H4 (cell line): ENCODE data around the gene ALG1L2. TPM values are rescaled to one million over a fixed set of nuclear protein-coding genes. Genes with fewer than 3 reads are reported as not detected.
"Not testable (repeated sequence)": the region's sequence is repeated elsewhere in the genome, so short reads cannot be mapped to it uniquely, and the experiment has no call there.

Experiments
- DNase-seq: peaks from one replicate; pipeline ENCODE4 v3.0.0-alpha.2; 2015; ENCODE audit warnings: low spot score
- total RNA-seq: library from RNA; depleted of rRNA; stranded (reverse); fragments of >200 nt; shearing (Covaris generic); gene quantifications from 2 replicates; pipeline ENCODE4 v1.2.3, GENCODE V29; 2014; rRNA removed

Gene ALG1L2
- not detected in 2 replicates for total RNA-seq

DNA sequence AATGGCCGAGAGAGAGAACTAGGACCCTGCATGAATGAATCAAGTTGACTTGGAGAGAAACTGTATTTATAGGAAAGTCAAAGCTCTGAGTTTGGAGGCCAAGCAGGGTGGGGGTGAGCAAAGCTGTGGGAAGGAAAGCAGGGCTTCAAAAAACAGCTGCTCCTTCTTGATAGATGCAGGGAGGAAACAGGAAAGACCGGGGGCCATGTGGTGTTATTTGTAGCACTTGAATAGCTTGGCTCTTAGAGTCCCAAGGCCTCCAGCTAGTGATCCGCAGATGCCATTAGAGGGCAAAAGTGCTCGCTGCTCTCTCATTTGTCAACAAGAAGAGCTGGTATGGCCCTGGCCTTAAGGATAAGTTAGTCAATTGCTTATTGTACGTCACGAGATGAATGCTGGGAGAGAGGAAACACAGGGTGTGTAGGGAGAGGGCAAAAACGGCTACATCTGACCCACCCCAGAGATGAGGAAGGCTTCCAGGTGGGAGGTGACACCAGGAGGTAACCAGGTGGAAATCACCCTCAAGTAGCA is at the start of gene ALG1L2:
ALG1L2 (plus strand) TSS at position 481 of the 531 bp plus-strand sequence. CDS start 186 bp downstream, outside the sequence.
- DNase-seq: no peak

DNA sequence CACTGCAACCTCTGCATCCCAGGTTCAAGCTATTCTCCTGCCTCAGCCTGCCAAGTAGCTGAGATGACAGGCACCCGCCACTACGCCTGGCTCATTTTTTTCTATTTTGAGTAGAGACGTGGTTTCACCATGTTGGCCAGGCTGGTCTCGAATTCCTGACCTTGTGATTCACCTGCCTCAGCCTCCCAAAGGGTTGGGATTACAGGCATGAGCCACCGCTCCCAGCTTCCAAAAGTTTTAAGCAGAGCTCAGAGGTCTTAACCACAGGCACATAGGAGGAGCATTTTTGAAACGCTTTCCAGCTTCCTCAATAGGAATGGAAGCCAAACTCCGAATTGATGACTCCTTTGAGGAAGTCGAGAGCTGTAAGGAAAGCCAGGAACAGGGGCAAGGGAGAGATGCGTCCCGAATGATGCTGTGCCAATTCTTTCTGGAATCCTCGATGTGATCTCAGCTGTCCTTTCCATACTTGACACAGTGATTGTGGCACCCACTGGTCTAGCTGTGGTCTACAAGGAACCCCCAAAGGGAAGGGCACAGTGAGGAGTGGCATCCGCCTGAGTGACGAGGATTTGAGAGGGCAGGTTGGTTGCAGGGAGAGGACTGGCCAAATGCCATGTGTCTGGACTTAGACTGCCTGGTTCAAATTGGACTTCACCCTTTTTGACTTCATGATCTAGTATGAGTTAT is 44.4 kb upstream of the ALG1L2 start:
- not testable (repeated sequence) for DNase-seq

GRCh38 chr3:130042736-130043135 is 38.9 kb upstream of the ALG1L2 start:
- not testable (repeated sequence) for DNase-seq

DNA sequence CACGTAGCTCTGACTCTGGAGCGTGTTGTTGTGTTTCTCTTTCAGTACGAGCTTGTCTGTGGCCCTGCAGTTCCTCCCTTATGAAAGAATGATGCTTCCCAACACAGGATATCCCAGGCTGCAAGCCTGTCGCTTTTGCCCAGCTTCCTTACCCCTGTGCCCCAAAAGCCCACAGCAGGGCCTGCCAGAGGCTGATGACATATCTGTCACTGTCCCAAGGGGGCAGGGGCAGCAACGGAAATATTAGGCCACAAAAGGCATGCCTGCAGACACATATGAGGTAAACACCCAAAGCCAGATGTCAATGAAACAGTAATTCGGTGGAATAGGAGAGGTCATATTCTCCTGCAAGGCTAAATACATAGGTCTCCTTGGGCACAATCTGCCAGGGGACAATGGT is 38.0 kb upstream of the ALG1L2 start:
- not testable (repeated sequence) for DNase-seq

GRCh38 chr3:130044370-130044769 is 37.3 kb upstream of the ALG1L2 start:
- no peak for DNase-seq

DNA sequence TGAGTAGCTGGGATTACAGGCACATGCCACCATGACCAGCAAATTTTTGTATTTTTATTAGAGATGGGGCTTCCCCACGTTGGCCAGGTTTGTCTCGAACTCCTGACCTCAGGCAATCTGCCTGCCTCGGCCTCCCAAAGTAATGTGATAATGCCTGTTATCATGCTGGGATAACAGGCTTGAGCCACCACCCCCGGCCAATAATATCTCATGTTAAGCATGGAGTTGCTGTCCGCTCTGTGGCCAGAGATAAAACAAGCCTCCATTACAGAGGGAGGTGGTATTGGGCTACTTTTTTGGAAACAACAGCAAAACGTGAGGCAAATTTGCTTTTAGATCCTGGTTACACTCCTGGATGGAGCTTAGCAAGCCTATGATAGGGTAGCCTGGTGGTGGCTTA is 32.9 kb upstream of the ALG1L2 start:
- no peak for DNase-seq

- not testable (repeated sequence) for DNase-seq
Measured at GRCh38 chr3:130052366-130052765, 29.3 kb upstream of the ALG1L2 start.

DNA sequence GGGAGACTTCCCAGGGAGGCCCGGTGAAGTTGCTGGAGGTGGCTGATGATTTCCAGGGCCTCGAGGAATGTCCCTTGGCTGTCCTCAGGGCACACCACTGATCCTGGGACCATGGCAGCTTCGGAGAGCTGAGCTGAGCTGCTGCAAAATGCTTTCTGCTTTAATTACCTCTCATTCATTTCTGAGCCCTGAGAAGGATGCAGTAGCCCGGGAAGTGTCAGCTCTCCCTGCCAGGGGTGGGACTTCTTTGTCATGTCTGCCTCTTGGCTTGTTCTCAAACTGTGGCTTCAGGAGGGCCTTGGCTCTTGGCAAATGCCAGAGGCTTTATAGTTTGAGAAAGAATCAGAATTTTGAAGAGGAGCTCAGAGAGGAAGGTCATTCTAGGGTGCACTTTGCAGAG is 28.7 kb upstream of the ALG1L2 start:
- DNase-seq: not testable (repeated sequence)

GRCh38 chr3:130057536-130058266 is 23.9 kb upstream of the ALG1L2 start:
- not testable (repeated sequence) for DNase-seq

GRCh38 chr3:130058267-130058657 is 23.4 kb upstream of the ALG1L2 start:
- DNase-seq: not testable (repeated sequence)

GRCh38 chr3:130058716-130059115 is 22.9 kb upstream of the ALG1L2 start:
- not testable (repeated sequence) for DNase-seq

GRCh38 chr3:130059162-130059561 is 22.5 kb upstream of the ALG1L2 start:
- not testable (repeated sequence) for DNase-seq

- DNase-seq: no peak
Measured at GRCh38 chr3:130073582-130073981, 8.0 kb upstream of the ALG1L2 start.

GRCh38 chr3:130077636-130078035 is 4.0 kb upstream of the ALG1L2 start:
- DNase-seq: no peak

GRCh38 chr3:130083363-130084090 is 1.9 kb downstream of the ALG1L2 start:
- DNase-seq: not testable (repeated sequence)

DNA sequence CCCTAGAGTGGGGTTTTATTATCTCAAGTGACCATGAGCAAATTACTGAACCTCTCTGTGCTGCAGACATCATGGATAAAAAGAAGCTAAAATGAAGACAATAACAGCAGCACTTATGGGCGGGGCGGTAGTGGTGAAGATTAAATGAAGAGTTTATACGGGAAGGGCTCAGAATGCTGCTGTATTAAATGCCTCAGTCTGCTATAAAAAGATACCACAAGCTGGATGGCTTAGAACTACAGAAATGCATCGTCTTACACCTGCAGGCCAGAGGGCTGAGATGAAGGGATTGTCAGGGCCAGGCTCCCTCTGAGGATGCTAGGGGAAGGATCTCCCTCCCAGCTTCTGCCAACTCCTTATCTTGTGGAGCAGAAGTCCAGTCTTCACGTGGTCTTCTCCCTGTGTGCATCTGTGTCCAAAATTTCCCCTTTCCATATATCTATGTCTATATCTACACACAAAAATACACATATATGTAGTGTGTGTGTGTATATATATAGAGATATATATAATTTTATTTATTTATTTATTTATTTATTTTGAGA is 2.9 kb downstream of the ALG1L2 start:
- no peak for DNase-seq

GRCh38 chr3:130085881-130086280 is 4.2 kb downstream of the ALG1L2 start:
- DNase-seq: no peak

DNA sequence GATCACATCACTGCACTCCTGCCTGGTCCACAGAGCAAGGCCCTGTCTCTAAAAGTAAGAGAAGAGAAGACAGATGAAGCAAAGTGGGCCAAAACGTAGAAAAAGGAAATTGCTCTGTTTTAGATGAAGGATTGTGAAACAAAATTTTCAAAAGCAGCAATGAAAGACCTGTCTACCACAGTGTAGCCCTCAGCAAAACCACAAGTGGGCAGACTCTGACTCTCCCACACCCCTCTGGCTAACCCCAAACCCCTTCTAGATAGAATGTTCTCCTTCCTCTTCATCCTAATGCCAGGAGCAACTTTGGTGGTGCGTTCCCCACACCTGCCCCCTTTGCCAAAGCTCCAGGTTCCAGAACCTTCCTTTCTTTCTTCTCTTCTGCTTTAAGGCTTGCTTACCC is 5.0 kb downstream of the ALG1L2 start:
- DNase-seq: not testable (repeated sequence)

GRCh38 chr3:130088061-130088460 is 6.4 kb downstream of the ALG1L2 start:
- no peak for DNase-seq

DNA sequence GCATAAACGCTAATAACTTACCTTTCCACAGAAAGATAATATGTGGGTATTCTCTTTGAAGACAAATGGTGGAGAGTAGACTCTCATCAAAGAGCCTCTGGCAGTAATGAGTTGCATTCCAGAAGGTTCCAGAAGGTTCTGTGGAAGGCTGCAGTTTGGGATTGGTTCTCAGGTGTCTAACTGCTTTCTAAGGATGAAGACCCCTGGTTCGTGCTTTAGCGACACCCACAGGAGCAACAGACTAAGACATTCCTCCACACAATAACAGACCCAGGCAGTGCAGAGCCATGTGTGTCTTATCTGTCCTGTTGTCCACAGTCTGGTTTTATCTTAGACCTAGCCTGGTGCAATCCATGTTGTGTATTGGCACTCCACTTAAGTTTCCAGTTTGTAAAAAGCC is 9.1 kb downstream of the ALG1L2 start:
- not testable (repeated sequence) for DNase-seq

DNA sequence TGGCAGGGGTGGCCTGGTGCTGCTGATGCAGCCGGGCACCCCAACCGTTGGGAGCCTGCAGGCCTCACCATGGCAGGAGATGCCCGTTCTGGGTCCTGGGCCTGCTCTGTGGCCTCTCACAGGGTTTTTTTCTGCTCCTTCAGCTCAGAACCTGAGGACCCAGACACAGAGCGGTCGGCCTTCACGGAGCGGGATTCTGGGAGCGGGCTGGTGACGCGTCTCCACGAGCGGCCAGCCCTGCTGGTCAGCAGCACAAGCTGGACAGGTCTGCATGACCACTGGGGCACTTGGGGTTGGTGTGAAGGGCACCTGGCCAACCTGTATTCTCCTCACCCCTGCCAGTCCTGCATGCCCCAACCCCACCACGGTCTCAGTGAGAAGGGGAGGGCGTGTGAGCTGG is 10.3 kb downstream of the ALG1L2 start:
- no peak for DNase-seq
